ENCODE data around the gene SAP130. TPM values are rescaled to one million over a fixed set of nuclear protein-coding genes. Genes with fewer than 3 reads are reported as not detected.

Gene SAP130
- total RNA-seq, 4 donors from 2014 or later, result 8.9 to 44.0 (median 11.7) TPM

GRCh38 chr2:128062571-128062970, 34.7 kb upstream of the SAP130 start:
- TF ChIP-seq CTCF (IDR thresholded peaks at IDR 0.05) (no peak), POLR2A (IDR thresholded peaks at IDR 0.05) (no peak)
- WGBS, 2 donors, result 75 to 95% methylated on average over 8 of the region's 8 CpGs
- intact Hi-C loops (cut with DNase I; ENCODE audit: low total_unique reads), result no loop called here

GRCh38 chr2:128058114-128058513, 30.3 kb upstream of the SAP130 start:
- intact Hi-C loops (cut with DNase I; ENCODE audit: low total_unique reads), result no loop called here
- DNase-seq (ENCODE audit: low spot score in 2 of 2), result no peak
- TF ChIP-seq POLR2A (IDR thresholded peaks at IDR 0.05) (no peak), CTCF (IDR thresholded peaks at IDR 0.05) (no peak)
- WGBS, 2 donors, result 44 to 85% methylated on average over 2 of the region's 2 CpGs
- H3K4me3 ChIP-seq (ENCODE audit: low read depth, poor library complexity, severe bottlenecking), result no peak overlapping the region

More at GRCh38 chr2:128062571-128062970, 34.7 kb upstream of the SAP130 start:
- H3K4me3 ChIP-seq (ENCODE audit: low read depth, poor library complexity, severe bottlenecking), result no peak overlapping the region
- DNase-seq (ENCODE audit: low spot score in 2 of 2), result peak in 1 of 2 donors; percentile 3

- 73 to 76% methylated on average over 3 of the region's 3 CpGs for WGBS, 2 donors
- intact Hi-C loops (cut with DNase I; ENCODE audit: low total_unique reads), result no loop called here
- DNase-seq (ENCODE audit: low spot score in 2 of 2), result peak in 1 of 2 donors; percentile 28
- TF ChIP-seq CTCF (IDR thresholded peaks at IDR 0.05) (no peak), POLR2A (IDR thresholded peaks at IDR 0.05) (no peak)
- H3K4me3 ChIP-seq (ENCODE audit: low read depth, poor library complexity, severe bottlenecking), result no peak overlapping the region
Observed at GRCh38 chr2:128057334-128057733, 29.5 kb upstream of the SAP130 start.

GRCh38 chr2:128054104-128054885, 26.4 kb upstream of the SAP130 start:
- peak in 1 of 2 donors; percentile 25 for DNase-seq (ENCODE audit: low spot score in 2 of 2)
- intact Hi-C loops (cut with DNase I; ENCODE audit: low total_unique reads), result no loop called here
- H3K4me3 ChIP-seq (ENCODE audit: low read depth, poor library complexity, severe bottlenecking), result no peak overlapping the region
- WGBS, 2 donors, result 87 to 93% methylated on average over 11 of the region's 11 CpGs
- no peak for TF ChIP-seq CTCF (IDR thresholded peaks at IDR 0.05)
- no peak for TF ChIP-seq POLR2A (IDR thresholded peaks at IDR 0.05)

GRCh38 chr2:128053331-128053730, 25.5 kb upstream of the SAP130 start:
- TF ChIP-seq CTCF (IDR thresholded peaks at IDR 0.05) (no peak), POLR2A (IDR thresholded peaks at IDR 0.05) (no peak)
- H3K4me3 ChIP-seq (ENCODE audit: low read depth, poor library complexity, severe bottlenecking), result no peak overlapping the region
- peak in 1 of 2 donors; percentile 67 for DNase-seq (ENCODE audit: low spot score in 2 of 2)
- 90 to 91% methylated on average over 12 of the region's 12 CpGs for WGBS, 2 donors
- intact Hi-C loops (cut with DNase I; ENCODE audit: low total_unique reads), result no loop called here

Data from lower leg skin (tissue), 4 donors.